PC-9 (cell line): ENCODE data around the gene SYNE1. TPM values are rescaled to one million over a fixed set of nuclear protein-coding genes. Genes with fewer than 3 reads are reported as not detected.
A peak's percentile ranks its signal among the peaks of the same experiment; 100 is the strongest.

ENCODE experiments used
- BruUV-seq: library from RNA; stranded (reverse); fragments of 400-500 nt; replicated peaks from 2 replicates; lab custom pipeline; 2021; lab: Mats Ljungman, UMichigan
- CTCF ChIA-PET: fragments of 300-600 bp; sonication (Branson Sonifier 250); formaldehyde crosslinking; loops from one replicate; lab custom pipeline; 2022; ENCODE audit warnings: antibody characterized with exemption; lab: Charles Lee
- POLR2A ChIA-PET: fragments of 300-600 bp; sonication (Branson Sonifier 250); formaldehyde crosslinking; loops from one replicate; lab custom pipeline; 2022; ENCODE audit warnings: antibody characterized with exemption; ENCODE audit not compliant: unreplicated experiment; lab: Charles Lee
- DNase-seq, 2 experiments: peaks; one replicate each; pipeline versions ENCODE4 v3.0.0 to v3.0.0-alpha.2; 2015 to 2022; ENCODE audit warnings: mixed read lengths in 1 of 2
- H2AFZ ChIP-seq: fragments of 200-600 bp; sonication (generic); 2 replicates; pipeline ENCODE4 v1.8.1; 2017; ENCODE audit warnings: antibody characterized with exemption
- H3F3A ChIP-seq: fragments of 200-600 bp; sonication (generic); 2 replicates; pipeline ENCODE4 v1.8.1; 2017; ENCODE audit warnings: antibody characterized with exemption, mild to moderate bottlenecking, low read depth; ENCODE audit not compliant: insufficient read depth
- H3K27ac ChIP-seq: fragments of 200-600 bp; sonication (generic); 2 replicates; pipeline ENCODE4 v1.6.1; 2016; ENCODE audit warnings: mixed run types
- H3K27me3 ChIP-seq: fragments of 200-600 bp; sonication (generic); 2 replicates; pipeline ENCODE4 v1.6.1; 2016; ENCODE audit warnings: low read depth, mixed run types; ENCODE audit not compliant: insufficient read depth
- H3K36me3 ChIP-seq: fragments of 200-600 bp; sonication (generic); 2 replicates; pipeline ENCODE4 v1.6.1; 2016; ENCODE audit warnings: low read depth, mixed run types
- H3K4me1 ChIP-seq: fragments of 200-600 bp; sonication (generic); replicated peaks from 2 replicates; pipeline ENCODE4 v1.6.1; 2016; ENCODE audit warnings: mixed run types; ENCODE audit not compliant: insufficient read depth
- H3K4me2 ChIP-seq: fragments of 200-600 bp; sonication (generic); 2 replicates; pipeline ENCODE4 v1.6.1; 2017; ENCODE audit warnings: mixed run types
- H3K4me3 ChIP-seq: fragments of 200-600 bp; sonication (generic); 2 replicates; pipeline ENCODE4 v1.6.1; 2016; ENCODE audit warnings: mixed run types
- H3K79me2 ChIP-seq: fragments of 200-600 bp; sonication (generic); 2 replicates; pipeline ENCODE4 v1.6.1; 2017; ENCODE audit warnings: low read depth, mixed run types
- H3K9me2 ChIP-seq: fragments of 200-600 bp; sonication (generic); 2 replicates; pipeline ENCODE4 v1.8.1; 2017; ENCODE audit warnings: mild to moderate bottlenecking; ENCODE audit not compliant: insufficient read depth
- H3K9me3 ChIP-seq: fragments of 200-600 bp; sonication (generic); 2 replicates; pipeline ENCODE4 v1.8.1; 2016; ENCODE audit warnings: low read depth; ENCODE audit not compliant: insufficient read depth
- H4K20me1 ChIP-seq: fragments of 200-600 bp; sonication (generic); 2 replicates; pipeline ENCODE4 v1.8.1; 2017; ENCODE audit not compliant: insufficient read depth
- EZH2 ChIP-seq: fragments of 200-600 bp; sonication (generic); IDR thresholded peaks from 2 replicates; pipeline ENCODE4 v1.8.0; 2017; ENCODE audit warnings: antibody characterized with exemption, low read depth
- intact Hi-C: fragments of 100-400 bp; cut with micrococcal nuclease; formaldehyde crosslinking; loops from one replicate; pipeline ENCODE4 v1.10.0; 2022; ENCODE audit not compliant: unreplicated experiment
- total RNA-seq: library from RNA; stranded (reverse); gene quantifications from 2 replicates; pipeline ENCODE4 v1.2.3, GENCODE V29; 2021
- TF ChIP-seq, protein P1 (sequence below): fragments of 200-600 bp; sonication (generic); conservative IDR thresholded peaks from 2 replicates; pipeline ENCODE4 v1.6.1; 2017; ENCODE audit warnings: mixed run types, antibody characterized with exemption, mild to moderate bottlenecking, moderate library complexity

The SYNE1 gene
- total RNA-seq, 1 experiment from 2014 or later = 13.4 TPM

DNA sequence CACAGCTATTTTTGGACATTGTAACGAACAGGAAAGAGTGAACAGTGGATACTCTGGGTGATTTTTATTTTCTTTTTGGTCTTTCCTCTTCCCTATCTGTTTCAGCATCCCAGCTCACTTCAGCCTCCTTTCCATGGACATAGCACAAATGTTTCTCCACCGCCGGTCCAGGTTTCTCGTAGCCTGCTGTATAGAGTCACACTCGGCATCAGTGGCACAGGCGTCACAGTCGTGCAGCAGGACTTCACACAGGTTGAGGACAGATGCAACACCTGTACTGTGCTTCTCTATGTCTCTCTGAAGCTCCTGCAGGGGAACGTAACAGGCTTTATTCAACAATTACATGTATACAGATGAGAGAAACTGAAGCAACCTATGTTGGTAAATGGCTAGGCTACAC is 481.4 kb downstream of the SYNE1 start:
- intact Hi-C loops = no loop called here
- H3K36me3 ChIP-seq = no peaks in the 10 kb centered on the region
- DNase-seq = no peak
- BruUV-seq = no TSS peak
- H3K4me3 ChIP-seq = no peak overlapping the region
- TF ChIP-seq, protein P1, sequence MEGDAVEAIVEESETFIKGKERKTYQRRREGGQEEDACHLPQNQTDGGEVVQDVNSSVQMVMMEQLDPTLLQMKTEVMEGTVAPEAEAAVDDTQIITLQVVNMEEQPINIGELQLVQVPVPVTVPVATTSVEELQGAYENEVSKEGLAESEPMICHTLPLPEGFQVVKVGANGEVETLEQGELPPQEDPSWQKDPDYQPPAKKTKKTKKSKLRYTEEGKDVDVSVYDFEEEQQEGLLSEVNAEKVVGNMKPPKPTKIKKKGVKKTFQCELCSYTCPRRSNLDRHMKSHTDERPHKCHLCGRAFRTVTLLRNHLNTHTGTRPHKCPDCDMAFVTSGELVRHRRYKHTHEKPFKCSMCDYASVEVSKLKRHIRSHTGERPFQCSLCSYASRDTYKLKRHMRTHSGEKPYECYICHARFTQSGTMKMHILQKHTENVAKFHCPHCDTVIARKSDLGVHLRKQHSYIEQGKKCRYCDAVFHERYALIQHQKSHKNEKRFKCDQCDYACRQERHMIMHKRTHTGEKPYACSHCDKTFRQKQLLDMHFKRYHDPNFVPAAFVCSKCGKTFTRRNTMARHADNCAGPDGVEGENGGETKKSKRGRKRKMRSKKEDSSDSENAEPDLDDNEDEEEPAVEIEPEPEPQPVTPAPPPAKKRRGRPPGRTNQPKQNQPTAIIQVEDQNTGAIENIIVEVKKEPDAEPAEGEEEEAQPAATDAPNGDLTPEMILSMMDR = no peak
- TF ChIP-seq EZH2 = no peak
- H3K9me3 ChIP-seq = no peaks in the 10 kb centered on the region
- CTCF ChIA-PET = no interaction called here
- H4K20me1 ChIP-seq = no peaks in the 10 kb centered on the region
- no peak overlapping the region for H2AFZ ChIP-seq
- POLR2A ChIA-PET = no interaction called here
- H3K79me2 ChIP-seq = no peaks in the 10 kb centered on the region
- no peak overlapping the region for H3K4me2 ChIP-seq
- no peaks in the 10 kb centered on the region for H3K9me2 ChIP-seq
- H3K27ac ChIP-seq = no peak overlapping the region
- no peaks in the 10 kb centered on the region for H3K27me3 ChIP-seq
- no peaks in the 10 kb centered on the region for H3K4me1 ChIP-seq
- H3F3A ChIP-seq = no peaks in the 10 kb centered on the region

DNA sequence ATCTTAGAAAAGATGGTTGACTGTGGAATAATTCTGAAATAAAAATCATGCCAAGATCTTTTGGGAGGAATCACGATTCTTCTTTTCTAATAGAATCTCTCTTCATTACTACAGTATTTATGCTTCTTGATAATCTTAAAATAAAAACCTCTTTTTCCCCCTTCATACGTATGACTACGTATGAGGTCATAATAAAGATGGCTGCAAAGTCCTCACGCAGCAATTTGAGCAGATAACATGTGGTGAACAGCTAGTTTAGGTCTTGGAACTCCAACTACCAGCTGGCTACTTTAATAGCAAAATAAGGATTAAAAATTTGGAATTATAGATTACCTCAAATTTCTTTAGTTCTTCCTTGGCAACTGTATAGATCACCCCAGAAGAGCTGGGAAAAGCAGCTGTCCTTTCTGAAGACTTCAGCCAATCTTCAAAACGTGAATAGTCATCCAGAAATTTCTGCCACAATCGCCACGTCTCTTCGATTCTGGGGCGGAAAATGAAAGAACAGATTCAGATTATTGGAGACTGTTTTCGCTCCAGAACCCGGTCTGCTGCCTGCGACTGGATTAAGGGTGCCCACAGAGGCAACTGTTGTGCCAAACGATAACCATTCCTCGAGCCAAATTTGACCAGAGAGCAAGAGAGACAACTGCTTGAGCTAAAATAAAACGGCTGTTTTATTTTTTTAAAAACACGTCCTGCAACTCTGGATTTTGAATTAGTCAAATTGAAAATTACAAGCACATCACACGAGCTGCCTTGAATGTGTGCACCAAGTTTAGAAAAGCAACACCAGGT is 482.4 kb downstream of the SYNE1 start:
- Histone ChIP-seq H3K27me3 (no peaks in the 10 kb centered on the region), H3K9me2 (no peaks in the 10 kb centered on the region), H3K4me2 (no peak overlapping the region), H3K79me2 (no peaks in the 10 kb centered on the region), H3K27ac (no peak overlapping the region), H3K4me1 (no peaks in the 10 kb centered on the region), H4K20me1 (no peaks in the 10 kb centered on the region), H3K36me3 (no peaks in the 10 kb centered on the region), H2AFZ (0 out of 2 replicates have a peak overlapping the region, but pooled peaks have one; percentile 11), H3K4me3 (no peak overlapping the region), H3F3A (no peaks in the 10 kb centered on the region), H3K9me3 (no peaks in the 10 kb centered on the region)
- no peak for DNase-seq
- ChIA-PET CTCF (no interaction called here), POLR2A (no interaction called here)
- intact Hi-C loops = no loop called here
- no TSS peak for BruUV-seq
- TF ChIP-seq, protein P1 = no peak

- no peaks in the 10 kb centered on the region for H3F3A ChIP-seq
- no peaks in the 10 kb centered on the region for H3K27me3 ChIP-seq
- no peak for DNase-seq
- H3K9me2 ChIP-seq = no peaks in the 10 kb centered on the region
- H4K20me1 ChIP-seq = no peaks in the 10 kb centered on the region
- H3K79me2 ChIP-seq = no peaks in the 10 kb centered on the region
- CTCF ChIA-PET = no interaction called here
- H3K27ac ChIP-seq = no peak overlapping the region
- POLR2A ChIA-PET = no interaction called here
- H3K4me1 ChIP-seq = no peaks in the 10 kb centered on the region
- BruUV-seq = no TSS peak
- no peak overlapping the region for H2AFZ ChIP-seq
- intact Hi-C loops = no loop called here
- H3K36me3 ChIP-seq = no peaks in the 10 kb centered on the region
- H3K4me2 ChIP-seq = no peak overlapping the region
- H3K9me3 ChIP-seq = no peaks in the 10 kb centered on the region
- no peak overlapping the region for H3K4me3 ChIP-seq
- TF ChIP-seq, protein P1 = no peak
- TF ChIP-seq EZH2 = no peak
Measured at GRCh38 chr6:152151920-152152319, 485.2 kb downstream of the SYNE1 start.
